HFFc6 (cell line): ENCODE data around the gene CPT1C. TPM values are rescaled to one million over a fixed set of nuclear protein-coding genes. Genes with fewer than 3 reads are reported as not detected.

Experiments used
- DNase-seq: peaks from one replicate; pipeline ENCODE4 v3.0.0-alpha.2; 2018
- H3K27ac Mint-ChIP-seq: 2 replicates; pipeline ENCODE4 v1.8.0; 2020; ENCODE audit warnings: mild to moderate bottlenecking, mixed read lengths
- H3K27me3 Mint-ChIP-seq: 2 replicates; pipeline ENCODE4 v1.8.0; 2021; ENCODE audit warnings: mild to moderate bottlenecking, moderate library complexity, mixed read lengths; ENCODE audit not compliant: insufficient read depth
- H3K36me3 Mint-ChIP-seq: 2 replicates; pipeline ENCODE4 v1.8.0; 2021; ENCODE audit warnings: low read depth, mixed read lengths
- H3K4me1 Mint-ChIP-seq: 2 replicates; pipeline ENCODE4 v1.8.0; 2020; ENCODE audit warnings: low read depth, mixed read lengths
- H3K4me3 Mint-ChIP-seq: 2 replicates; pipeline ENCODE4 v1.8.0; 2020; ENCODE audit warnings: mild to moderate bottlenecking, moderate library complexity, mixed read lengths
- H3K9me3 Mint-ChIP-seq: 2 replicates; pipeline ENCODE4 v1.8.0; 2020; ENCODE audit warnings: mild to moderate bottlenecking, mixed read lengths
- CTCF ChIP-seq: fragments of 200-600 bp; sonication (generic); IDR thresholded peaks from 2 replicates; pipeline ENCODE4 v1.5.0; 2021; ENCODE audit warnings: antibody characterized with exemption, mild to moderate bottlenecking
- total RNA-seq, 6 experiments: library from RNA; stranded (reverse); fragmentation: NEBNext Ultra II Directional; extraction: Animal tissue kit (Norgen Biotek cat#: 25700); gene quantifications; 2 replicates in 1 of 6; 3 replicates in 5 of 6; pipeline ENCODE4 v1.2.3, GENCODE V29; 2021

The CPT1C gene
- total RNA-seq, 6 experiments from 2014 or later: 32.7 to 42.6 (median 36.4) TPM

GRCh38 chr19:49653466-49653806, 37.5 kb upstream of the CPT1C start:
- Mint-ChIP-seq H3K4me1 (no peaks in the 10 kb centered on the region), H3K27ac (peak overlapping the region; percentile 36; the same call in 1 of the 2 replicates), H3K9me3 (no peaks in the 10 kb centered on the region), H3K27me3 (peaks cover 4% of the 10 kb centered on the region), H3K36me3 (peaks cover 17% of the 10 kb centered on the region), H3K4me3 (no peak overlapping the region)
- no peak for TF ChIP-seq CTCF
- DNase-seq: no peak

DNA sequence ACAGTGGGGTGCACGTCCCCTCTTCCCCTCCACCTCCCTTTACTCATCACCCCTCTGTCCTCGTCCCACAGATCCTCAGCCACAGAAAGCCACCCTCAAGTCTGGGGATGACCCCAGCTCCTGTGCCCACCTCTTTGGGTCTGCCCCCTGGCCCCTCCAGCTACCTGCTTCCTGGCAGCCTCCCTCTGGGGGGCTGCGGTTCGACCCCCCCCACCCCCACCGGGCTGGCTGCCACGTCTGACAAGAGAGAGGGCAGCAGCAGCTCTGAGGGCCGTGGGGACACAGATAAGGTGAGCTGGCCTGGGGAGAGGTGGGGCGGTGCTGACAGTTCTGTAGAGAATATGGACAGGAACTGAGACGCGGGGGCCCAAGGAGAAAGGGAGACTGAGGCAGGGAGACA, 36.3 kb upstream of the CPT1C start:
- Mint-ChIP-seq H3K36me3 (peaks cover 11% of the 10 kb centered on the region), H3K27ac (no peak overlapping the region), H3K27me3 (peaks cover 4% of the 10 kb centered on the region), H3K4me1 (no peaks in the 10 kb centered on the region), H3K9me3 (no peaks in the 10 kb centered on the region), H3K4me3 (no peak overlapping the region)
- no peak for DNase-seq
- TF ChIP-seq CTCF: no peak

GRCh38 chr19:49655570-49656455, 35.1 kb upstream of the CPT1C start:
- H3K4me1 Mint-ChIP-seq: no peaks in the 10 kb centered on the region
- DNase-seq: no peak
- H3K4me3 Mint-ChIP-seq: no peak overlapping the region
- H3K27me3 Mint-ChIP-seq: peaks cover 4% of the 10 kb centered on the region
- no peak for TF ChIP-seq CTCF
- no peak overlapping the region for H3K27ac Mint-ChIP-seq
- H3K36me3 Mint-ChIP-seq: peaks cover 18% of the 10 kb centered on the region
- no peaks in the 10 kb centered on the region for H3K9me3 Mint-ChIP-seq

- H3K36me3 Mint-ChIP-seq: peaks cover 18% of the 10 kb centered on the region
- no peaks in the 10 kb centered on the region for H3K9me3 Mint-ChIP-seq
- no peak overlapping the region for H3K27ac Mint-ChIP-seq
- no peak for DNase-seq
- no peaks in the 10 kb centered on the region for H3K4me1 Mint-ChIP-seq
- H3K4me3 Mint-ChIP-seq: no peak overlapping the region; the same call in 1 of the 2 replicates
- no peak for TF ChIP-seq CTCF
- peaks cover 4% of the 10 kb centered on the region for H3K27me3 Mint-ChIP-seq
These were observed 34.3 kb upstream of the CPT1C start for GRCh38 chr19:49656456-49657109.

DNA sequence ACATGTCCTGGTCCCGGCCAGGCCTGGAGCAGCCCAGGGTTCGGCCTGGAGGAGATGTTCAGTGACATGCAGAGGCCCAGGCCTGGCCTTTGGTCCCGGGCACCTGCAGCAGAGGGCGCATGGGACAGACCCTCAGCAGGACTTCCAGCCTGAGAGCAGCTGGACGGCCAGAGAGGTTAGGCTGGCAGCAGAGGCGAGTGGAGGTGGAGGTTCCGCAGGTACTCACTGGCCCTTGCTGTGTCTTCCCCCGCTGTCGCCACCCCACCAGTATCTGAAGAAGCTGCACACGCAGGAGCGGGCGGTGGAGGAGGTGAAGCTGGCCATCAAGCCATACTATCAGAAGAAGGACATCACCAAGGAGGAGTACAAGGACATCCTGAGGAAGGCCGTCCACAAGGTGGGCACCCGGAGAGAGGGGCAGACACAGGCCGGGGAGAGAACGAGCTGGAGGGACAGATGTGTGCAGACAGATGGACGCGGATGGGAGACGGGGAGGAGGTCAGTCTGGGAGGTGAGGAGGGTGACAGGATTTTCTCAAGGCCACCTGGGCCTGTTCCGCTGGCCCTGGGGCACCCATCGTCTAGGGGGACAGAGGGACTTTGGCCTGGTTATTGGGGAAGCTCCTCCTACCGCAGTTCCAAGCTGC, 33.3 kb upstream of the CPT1C start:
- no peak overlapping the region for H3K27ac Mint-ChIP-seq
- H3K4me3 Mint-ChIP-seq: no peak overlapping the region
- peaks cover 5% of the 10 kb centered on the region for H3K27me3 Mint-ChIP-seq
- no peak for DNase-seq
- no peak for TF ChIP-seq CTCF
- H3K9me3 Mint-ChIP-seq: no peaks in the 10 kb centered on the region
- no peaks in the 10 kb centered on the region for H3K4me1 Mint-ChIP-seq
- H3K36me3 Mint-ChIP-seq: peaks cover 18% of the 10 kb centered on the region
